GM23338 (cell line): ENCODE data around the gene OR51V1.

Experiments used
- CREB1 ChIP-seq: fragments of 250-450 bp; sonication (Bioruptor Pico); IDR thresholded peaks from 2 replicates; pipeline ENCODE4 v1.5.0; 2020; ENCODE audit warnings: low read depth, mild to moderate bottlenecking, moderate library complexity
- CTCF ChIP-seq, 2 experiments: fragments of 200-600 bp in 1 of 2; sonication (generic) in 1 of 2; conservative IDR thresholded peaks; 2 replicates each; pipeline versions ENCODE4 v1.5.1 to v1.6.1; 2016 to 2017; ENCODE audit warnings: antibody characterized with exemption in 2 of 2, low read depth in 2 of 2, mild to moderate bottlenecking in 2 of 2, moderate library complexity in 1 of 2
- ETS1 ChIP-seq: IDR thresholded peaks from 2 replicates; pipeline ENCODE4 v1.6.1; 2016; ENCODE audit warnings: antibody characterized with exemption
- EZH2 ChIP-seq: fragments of 200-600 bp; sonication (generic); IDR thresholded peaks from one replicate; pipeline ENCODE4 v1.8.0; 2017; ENCODE audit warnings: antibody characterized with exemption, mild to moderate bottlenecking, low read depth; ENCODE audit not compliant: unreplicated experiment
- EZH2phosphoT487 ChIP-seq: fragments of 200-600 bp; sonication (generic); IDR thresholded peaks from one replicate; pipeline ENCODE4 v1.8.1; 2018; ENCODE audit warnings: antibody characterized with exemption; ENCODE audit not compliant: unreplicated experiment
- JUNB ChIP-seq: IDR thresholded peaks from one replicate; pipeline ENCODE4 v1.6.1; 2016; ENCODE audit warnings: antibody characterized with exemption; ENCODE audit not compliant: unreplicated experiment
- POLR2AphosphoS5 ChIP-seq: IDR thresholded peaks from 2 replicates; pipeline ENCODE4 v1.6.1; 2016; ENCODE audit warnings: antibody characterized with exemption, low read depth
- REST ChIP-seq: IDR thresholded peaks from one replicate; pipeline ENCODE4 v1.6.1; 2018; ENCODE audit warnings: antibody characterized with exemption; ENCODE audit not compliant: unreplicated experiment
- ZNF331 ChIP-seq: fragments of 250-450 bp; sonication (Bioruptor Pico); IDR thresholded peaks from 2 replicates; pipeline ENCODE4 v1.5.0; 2020; ENCODE audit warnings: low read depth, mild to moderate bottlenecking, moderate library complexity

- TF ChIP-seq EZH2phosphoT487 (no peak), CTCF (conservative IDR thresholded peaks at IDR 0.05; ENCODE audit: low read depth in 2 of 2) (no peak), POLR2AphosphoS5 (no peak), JUNB (no peak), REST (no peak), CREB1 (no peak), ZNF331 (no peak), ETS1 (no peak), EZH2 (no peak)
Observed at GRCh38 chr11:5200582-5200981, at the start of gene OR51V1.
